ENCODE data around the gene WNT7A.

WNT7A gene

DNA sequence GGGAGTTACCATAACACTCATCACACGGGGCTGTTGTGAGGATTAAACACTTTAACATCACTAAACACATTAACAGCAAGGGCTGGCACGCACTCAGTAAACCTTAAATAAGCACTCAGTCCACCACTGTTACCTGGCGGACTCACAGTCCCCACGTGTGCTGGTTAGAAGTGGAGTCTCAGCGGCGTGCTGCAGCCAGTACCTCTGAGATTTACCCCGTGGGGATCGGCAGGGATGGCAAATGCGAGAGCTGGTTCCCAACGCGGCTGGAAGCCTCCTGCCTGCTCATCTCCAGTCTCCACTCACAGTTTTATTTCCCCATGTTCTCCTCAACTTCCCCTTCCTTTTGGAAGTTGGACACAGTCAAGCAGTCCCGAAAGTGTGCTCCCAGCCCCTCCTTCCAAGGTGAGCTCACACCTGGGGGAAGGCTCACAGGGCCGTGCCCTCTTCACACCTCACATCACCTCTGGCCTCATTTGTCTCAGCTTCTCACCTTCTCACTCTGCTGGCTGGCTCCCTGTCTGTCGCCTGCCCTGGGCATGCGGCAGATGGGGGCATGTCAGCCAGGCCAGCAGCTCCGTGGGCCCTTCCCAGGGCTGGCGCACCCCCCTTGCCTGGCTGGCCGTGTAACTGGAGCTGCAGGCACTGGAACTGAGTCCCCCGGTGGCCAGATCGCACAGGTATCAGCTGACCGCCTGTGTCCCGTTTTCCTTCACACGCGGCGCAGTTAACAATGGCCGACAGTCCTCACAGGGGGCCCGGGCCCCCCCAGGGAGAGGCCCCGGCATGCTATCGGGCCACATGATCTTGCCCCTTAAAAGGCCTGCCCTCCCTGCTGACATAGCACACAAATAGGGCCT is 87.1 kb downstream of the WNT7A start:
- no peak for DNase-seq (ENCODE audit: low spot score)

DNA sequence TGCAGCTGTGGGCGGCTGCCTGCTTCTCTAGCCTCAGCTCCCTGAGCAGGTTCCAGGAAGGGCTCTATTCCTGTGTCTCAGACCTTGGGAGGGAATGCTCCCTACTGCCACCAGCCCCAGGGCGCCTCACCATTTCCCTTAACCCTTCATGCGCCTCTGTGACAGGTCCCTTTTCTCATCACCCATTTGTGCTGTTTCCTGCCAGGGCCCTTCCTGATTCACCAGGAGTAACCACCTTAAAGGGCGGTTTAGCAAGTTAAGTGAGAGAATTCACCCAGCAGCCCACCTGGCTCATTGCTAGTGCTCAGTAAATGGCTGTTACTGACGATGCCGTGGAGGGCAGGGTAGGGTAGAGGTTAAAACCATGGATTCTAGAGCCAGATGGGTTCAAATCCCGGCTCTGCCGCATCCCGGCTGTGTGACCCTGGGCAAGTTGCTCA is 87.8 kb downstream of the WNT7A start:
- DNase-seq (ENCODE audit: low spot score), result no peak

DNA sequence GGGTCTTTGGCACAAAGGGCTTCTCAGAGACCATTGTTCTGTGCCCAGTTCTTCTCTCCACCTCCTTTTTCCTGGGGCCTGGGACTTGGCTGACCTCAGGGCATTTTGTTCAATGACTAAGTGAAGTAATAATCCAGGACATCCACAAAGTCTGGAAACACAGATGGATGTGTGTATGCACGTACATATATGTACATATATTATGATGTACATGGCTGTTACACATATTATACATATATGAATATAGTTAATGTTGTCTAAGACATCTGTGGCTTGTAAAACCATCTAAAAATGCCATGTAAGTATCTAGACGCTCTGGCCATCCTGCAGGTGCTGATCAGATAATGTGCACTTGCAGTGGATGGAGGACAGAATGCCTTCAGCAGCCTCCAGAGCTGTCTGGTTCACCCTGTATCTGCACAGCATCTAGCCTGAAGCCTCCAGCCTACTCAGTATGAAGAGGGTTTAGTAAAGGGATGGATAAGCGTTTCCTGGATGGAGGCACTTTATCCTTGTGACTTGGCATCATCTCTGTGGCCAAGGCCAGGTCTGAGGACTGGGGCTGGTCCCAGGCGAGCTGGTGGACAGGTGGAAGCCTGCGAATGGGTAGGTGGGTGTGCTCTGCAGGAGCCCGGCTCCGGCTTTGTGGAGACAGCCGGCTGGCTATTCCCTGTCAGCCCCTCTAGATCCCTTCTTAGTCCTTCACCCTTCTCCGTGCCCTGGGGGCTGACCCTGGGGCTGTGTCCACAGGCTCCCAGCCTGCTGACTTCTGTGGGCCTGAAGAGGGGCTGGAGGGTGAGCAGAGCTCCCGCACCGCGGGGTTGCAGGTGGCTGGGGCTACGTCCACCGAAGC is 88.4 kb downstream of the WNT7A start:
- no peak for DNase-seq (ENCODE audit: low spot score)

DNA sequence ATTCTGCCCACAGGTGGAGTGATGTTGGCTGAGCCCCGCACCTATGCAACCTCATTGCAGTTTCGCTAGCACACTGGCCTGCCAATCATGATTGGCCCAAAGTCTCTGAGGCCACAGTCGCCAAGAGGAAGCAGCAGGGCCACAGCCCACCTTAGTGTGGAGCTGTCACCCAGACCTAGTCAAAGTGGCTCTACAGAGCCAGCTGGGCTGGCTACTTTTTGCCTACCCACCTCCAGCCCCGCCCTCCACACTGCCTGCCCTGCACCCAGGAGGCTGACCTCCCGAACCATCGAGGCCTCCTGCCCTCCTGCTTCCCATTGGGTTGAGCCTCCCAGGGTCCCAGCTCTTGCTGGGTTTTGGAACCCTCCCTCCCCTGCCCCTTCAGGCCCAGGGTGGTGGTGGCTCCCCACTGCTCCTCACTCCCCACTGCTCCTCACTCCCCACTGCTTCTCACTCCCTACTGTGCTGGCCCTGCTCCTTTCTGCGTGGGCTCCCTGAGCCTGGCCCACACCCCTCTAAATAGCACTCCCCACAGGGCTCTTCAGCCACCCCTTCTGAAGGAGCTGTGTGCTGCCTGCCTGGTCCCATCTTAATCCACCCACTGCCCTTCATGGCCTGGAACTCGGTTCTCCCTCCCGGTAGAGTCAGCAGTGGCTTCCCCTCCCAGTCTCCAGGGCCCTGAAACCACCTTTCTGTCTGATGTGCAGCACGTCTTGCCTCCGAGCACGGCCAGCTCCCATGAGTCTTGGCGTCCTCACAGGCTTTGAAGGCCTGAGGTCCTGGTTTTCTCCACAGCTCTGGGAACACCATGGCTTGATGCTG is 89.3 kb downstream of the WNT7A start:
- no peak for DNase-seq (ENCODE audit: low spot score)

DNA sequence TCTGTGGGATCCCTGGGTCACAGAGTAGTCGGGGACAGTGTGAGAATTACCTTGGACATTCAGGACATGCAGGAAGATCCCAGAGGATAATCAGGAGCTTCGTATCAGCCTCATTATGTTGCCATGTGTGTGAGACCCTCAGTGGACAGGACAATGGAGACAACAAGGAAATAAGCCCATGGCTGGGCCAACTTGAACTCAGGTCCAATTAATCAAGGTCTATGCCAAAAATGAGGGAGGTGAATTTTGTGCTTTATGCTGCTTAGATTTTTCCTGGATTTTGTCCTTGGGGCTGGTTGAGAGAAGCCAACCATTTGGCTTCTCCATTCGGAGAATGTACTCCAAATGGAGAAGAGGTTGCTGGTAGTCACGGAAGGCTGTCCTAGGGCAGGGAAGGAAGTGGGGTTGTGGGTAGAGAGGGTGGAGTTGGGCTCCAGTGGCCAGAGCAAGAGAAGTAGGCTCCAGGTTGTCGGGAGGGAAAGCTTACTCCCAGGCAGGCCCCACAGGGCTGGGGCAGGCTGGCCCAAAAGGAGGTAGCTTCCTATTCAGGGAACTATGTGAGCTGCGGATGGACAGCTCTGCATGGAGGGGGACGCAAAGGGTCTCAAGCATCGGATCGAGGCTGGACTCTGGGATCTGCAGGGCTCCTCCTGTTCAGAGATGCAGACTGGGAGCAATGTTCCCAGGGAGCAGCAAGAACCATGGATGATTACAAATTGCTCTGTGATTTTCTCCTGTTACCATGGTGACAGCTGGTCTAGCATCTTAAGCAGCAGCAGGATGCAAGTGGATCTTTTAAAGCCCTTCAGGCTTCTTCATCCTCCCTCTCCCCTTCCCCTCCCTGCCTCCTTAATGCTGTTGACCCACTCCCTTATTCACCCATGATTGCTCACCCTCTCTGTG is 91.1 kb downstream of the WNT7A start:
- DNase-seq (ENCODE audit: low spot score), result no peak

DNA sequence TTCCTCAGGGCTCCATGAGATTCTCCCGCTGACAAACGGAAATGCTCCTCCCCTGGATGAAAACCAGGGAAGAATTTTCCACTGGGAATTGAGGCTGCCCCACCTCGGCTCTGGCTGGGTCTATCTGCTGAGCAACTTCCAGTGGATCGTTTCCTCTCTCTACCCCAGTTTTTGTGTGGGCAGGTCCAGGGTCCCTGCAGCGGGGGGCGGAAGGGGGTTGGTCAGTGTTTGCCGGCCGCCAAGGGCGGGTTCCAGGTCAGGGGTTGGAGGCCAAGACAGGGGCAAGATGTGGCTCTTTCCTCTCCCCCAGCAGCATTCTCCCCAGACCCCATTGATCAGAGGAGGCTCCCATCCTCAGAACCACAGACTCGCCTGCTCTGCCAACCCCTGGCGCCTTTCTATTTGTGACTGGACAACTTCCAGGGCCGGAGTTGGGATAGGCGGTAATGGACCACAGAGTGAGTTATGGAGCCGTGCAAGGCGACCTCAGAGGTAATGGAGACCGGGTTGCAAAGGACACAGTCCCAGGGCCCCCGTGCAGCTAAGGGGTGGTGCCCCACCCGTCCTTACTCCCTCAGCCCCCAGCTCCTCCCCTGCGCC is 92.2 kb downstream of the WNT7A start:
- DNase-seq (ENCODE audit: low spot score), result no peak

DNA sequence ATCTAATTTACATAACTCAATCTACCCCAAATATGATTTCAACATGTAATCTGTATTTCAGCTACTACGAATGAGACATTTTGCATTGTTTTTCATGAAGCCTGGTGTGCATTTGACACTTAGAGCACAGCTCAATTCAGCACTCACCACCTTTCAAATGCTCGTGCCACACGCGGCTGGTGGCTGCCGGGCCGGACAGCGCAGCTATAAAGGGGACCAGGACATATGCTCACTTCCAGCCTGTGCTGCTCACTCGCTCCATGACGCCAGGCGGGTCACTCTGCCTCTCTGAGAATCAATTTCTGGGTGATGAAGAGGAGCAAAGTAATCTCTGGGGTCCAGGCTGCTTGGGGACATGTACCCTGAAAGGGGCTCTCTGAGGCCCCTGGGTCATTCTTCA is 93.1 kb downstream of the WNT7A start:
- DNase-seq (ENCODE audit: low spot score), result no peak

DNA sequence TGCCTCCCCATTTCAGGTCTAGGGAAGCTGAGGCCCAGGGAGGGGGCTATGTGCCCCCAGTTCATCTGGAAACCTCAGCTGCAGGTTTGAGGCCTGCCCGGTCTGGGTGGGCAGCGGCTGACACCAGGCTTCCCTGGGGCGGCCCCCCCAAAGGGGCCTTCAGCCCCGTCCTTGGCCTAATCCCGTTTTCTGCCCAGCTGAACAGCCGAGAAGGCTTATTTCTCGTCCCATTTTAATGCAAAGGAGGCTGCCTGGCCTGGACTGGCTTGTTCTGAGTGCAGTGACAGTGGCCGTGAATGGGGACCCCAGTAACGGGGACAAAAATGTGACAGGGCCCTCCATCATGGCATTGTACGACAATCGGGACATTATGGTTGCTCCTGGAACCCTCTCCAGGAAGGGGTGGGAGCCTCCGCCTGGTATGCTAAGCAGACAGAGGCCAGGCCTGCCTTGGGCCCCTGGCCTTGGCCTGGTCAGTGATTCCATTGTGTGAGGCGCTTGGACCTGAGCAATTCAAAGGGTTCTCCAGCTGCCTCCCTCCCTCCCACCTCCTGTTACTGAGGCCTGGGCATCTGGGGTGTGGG is 93.9 kb downstream of the WNT7A start:
- no peak for DNase-seq (ENCODE audit: low spot score)

DNA sequence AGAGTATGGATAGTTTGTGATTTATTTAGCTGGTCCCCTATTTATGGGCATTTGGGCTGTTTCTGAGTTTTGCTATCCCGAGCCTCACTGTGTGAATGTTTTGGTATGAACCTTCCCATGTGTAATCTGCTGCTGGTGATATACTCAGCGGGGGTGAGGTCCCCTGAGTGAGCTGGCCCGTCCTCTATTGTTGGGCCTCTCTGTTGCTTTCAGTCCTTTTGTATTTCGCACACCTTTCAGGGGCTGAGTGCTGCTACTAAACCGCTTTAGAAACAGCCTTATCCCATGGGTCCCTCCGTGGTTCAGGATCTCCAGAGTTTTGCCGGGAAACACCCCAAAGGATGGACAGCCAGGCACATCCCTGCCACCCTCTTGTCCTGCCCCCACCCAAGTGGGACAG is 94.5 kb downstream of the WNT7A start:
- DNase-seq (ENCODE audit: low spot score), result no peak

DNA sequence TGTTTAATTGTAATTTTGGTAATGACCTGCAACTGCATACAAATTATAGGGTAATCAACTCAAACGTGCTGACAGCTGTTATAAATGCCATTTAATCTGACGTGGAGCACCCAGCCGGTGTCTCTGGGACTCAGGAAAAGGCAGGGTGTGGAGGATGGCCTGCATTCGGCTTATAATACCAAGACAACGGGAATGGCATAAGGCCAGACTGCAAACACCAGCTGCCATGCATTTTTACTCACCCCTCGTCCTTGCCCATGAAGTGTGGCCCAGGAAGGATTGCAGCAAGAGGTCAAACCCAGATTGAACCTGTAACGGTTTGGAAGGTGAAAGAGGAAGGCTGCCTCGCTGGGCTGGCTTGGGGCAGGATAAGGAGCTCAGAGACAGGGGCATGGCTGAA is 96.4 kb downstream of the WNT7A start:
- DNase-seq (ENCODE audit: low spot score), result no peak

DNA sequence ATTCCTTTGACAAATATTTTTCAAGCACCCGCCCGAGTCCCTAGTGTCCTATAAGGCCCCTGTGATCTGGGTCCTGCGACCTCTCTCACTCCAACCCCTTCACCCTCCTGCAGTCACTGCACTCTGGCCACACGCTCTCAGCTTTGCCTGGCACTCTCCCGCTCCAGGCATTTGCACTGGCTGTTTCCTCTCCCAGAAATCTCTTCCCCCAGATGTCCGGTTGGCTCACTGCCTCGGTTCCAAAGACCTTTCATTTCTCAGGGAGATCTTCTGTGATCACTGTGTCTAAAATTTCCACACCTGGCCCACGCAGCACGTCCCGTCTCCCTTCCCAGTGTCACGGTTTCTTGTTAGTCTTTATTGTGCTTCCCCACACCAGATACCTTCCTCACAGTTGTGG is 97.4 kb downstream of the WNT7A start:
- no peak for DNase-seq (ENCODE audit: low spot score)

DNA sequence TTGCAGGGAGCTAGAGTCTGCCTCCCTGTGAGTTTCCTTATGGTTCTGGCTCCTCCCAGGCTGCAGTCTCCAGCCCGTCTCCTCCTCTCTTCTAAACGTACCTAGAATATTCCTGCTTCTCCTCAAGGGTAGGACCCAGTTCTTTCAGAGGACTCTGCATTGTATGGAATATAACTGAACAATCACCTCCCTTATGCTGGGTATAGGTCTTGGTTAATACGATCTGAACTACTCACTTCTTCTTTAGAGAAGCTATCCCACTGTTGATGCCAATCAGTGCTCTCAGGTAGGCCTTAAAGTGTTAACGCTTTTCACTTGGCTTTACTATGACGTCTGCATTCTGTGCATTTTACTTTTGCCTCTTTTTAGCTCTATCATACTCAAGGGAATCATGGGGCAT is 98.5 kb downstream of the WNT7A start:
- no peak for DNase-seq (ENCODE audit: low spot score)

DNA sequence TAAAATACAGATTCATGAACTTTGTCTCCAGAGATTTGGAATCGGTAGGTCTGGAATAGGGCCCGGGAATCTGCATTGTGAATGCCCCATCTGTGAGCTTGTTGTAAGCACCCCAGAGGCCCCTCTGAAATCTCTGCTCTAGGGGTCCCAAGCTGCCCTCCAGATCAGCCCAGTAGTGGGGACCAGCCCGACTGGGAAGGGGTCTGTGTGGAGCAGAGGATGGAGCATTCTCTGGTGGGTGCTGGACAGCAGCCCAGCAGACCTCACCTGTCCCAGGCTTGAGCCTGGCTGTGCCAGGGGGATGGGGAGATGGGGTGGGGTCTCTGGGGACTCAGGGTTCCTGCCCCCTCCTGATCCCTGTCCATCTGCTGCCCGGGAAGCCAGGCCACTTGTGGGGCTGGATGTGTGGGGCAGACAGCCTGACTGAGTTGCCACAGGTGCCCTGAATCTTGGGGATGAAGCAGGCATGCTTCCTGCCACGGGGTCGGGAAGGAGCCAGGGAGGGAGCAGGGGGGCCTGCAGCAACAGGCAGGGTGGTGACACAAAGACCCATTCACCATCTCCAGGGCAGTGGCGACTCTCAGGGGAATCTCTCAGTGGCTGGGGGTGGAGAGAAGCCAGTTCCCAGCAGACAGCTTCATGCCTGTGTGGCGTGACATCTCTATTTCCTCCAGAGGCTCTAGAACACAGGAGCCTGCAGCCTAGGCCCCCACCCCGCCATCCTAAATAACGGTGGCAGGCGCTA is 99.3 kb downstream of the WNT7A start:
- DNase-seq (ENCODE audit: low spot score), result no peak

DNA sequence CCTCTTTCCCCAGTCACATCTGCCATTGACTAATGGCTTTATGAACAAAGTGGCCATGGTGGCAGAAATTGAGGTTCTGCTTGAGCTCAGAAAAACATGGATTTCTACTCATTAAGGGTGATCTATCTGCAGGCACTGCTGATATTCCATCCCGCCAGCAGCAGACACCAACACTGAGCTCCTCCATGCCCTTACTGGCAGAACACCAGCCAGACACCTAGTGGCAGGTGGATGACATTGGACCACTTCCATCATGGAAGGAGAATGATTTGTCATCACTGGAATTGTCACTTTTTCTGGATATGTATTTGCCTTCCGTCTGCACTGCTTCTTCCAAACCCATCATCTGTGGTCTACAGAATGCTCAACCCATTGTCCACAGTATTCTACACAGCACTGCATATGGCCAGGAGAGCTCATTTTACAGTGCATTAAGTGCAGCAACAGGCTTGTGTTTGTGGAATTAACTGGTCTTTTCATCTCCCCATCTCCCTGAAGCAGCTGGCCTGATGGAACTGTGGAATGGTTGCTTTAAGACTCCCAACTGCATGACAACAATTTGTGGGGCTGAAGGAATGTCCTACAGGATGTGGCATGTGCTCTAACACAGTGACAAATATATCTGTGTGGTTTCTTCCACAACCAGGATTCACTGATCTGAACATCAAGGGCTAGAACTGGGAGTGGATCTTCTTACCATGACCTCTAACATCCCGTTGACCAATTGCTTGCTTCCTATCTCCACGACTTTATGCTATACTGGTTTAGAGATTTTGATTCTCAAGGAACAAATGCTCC is 103.4 kb downstream of the WNT7A start:
- no peak for DNase-seq (ENCODE audit: low spot score)

DNA sequence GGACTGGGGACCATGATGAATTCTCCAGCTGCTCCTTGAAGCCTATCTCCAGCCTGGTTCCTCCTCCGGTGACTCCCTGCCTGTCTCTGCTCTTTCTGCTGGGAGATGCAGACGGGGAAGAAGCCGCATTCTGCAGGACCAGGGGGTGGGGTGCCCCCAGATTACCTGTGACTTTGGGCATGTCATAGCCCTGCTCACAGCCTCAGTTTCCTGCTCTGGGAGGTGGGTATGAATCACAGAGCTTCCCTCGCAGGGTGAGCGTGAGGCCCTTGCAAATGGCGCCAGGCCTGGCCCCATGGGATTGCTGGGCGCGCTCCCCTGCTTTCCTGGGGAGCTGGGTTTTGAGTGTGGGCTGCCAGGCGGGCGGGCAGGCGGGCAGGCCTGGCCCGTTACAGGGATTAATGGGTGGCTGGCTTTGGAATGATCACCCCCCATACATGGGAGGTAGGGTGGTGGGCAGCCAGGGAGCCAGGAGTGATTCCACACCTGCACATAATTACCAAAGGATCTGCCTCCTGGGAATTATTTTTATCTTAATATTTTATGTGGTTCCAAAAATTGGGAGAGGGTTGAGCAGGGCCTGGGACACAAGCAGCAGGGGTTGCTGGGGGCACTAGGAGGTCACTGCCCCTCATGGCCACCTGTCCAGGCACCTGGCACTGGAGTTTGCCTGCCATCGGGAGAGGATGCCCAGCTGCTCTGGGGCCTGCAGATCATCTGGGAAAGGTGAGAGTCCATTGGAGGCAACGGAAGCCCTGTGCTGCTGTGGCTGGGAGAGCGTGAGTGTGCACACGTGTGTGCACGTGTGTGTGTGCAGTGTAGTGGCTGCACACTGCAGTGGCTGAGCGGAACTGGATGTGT is 106.8 kb downstream of the WNT7A start:
- no peak for DNase-seq (ENCODE audit: low spot score)

DNA sequence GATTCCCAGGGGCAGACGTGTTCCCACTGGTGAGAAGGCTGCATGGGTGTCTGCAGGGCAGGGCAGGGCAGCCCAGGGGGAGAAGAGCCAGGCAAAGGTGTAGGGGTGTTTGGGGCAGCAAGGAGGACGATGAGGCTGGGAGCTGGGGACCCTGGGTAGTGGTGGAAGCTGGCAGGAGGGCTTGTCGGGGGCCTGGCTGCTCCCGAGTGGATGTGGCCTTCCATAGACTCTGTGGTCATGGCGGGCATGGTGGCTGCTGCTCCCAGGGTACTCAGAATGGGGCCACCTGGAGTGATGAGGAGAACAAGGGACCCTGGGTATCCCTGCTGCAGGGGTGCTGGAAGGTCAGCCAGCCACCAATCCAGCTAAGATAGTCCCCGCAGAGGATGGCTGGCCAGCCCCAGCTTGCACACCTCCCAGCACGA is 107.5 kb downstream of the WNT7A start:
- no peak for DNase-seq (ENCODE audit: low spot score)

DNA sequence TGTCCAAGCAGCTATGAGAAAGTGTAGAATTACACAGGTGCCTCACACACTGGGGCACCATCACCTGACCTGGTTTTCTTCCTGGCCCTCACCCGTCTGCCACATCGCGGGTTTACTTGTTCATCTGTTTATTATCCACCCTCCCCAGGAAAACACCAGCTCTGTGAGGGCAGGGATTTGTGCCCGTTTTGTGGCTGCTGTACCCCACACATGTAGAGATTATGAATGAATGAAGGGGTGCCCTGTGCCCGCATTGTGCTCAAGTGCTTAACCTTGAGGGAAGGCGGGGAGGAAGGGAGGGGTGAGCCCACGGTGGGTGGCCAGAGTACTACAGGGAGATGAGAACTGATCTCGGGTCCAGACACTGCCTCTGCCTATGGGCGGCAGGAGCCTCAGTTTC is 108.4 kb downstream of the WNT7A start:
- no peak for DNase-seq (ENCODE audit: low spot score)

Data from CD4-positive, alpha-beta T cell treated with Interleukin-6 at 100 ng/mL for 8 hours (primary cell).